COR-L47 (cell line): Measurements from ENCODE around the gene IGFBP3.
A peak's percentile ranks its signal among the peaks of the same experiment; 100 is the strongest.

Experiments used
- DNase-seq: peaks from one replicate; lab custom pipeline; 2025; lab: John Stamatoyannopoulos, UW

IGFBP3 gene

DNA sequence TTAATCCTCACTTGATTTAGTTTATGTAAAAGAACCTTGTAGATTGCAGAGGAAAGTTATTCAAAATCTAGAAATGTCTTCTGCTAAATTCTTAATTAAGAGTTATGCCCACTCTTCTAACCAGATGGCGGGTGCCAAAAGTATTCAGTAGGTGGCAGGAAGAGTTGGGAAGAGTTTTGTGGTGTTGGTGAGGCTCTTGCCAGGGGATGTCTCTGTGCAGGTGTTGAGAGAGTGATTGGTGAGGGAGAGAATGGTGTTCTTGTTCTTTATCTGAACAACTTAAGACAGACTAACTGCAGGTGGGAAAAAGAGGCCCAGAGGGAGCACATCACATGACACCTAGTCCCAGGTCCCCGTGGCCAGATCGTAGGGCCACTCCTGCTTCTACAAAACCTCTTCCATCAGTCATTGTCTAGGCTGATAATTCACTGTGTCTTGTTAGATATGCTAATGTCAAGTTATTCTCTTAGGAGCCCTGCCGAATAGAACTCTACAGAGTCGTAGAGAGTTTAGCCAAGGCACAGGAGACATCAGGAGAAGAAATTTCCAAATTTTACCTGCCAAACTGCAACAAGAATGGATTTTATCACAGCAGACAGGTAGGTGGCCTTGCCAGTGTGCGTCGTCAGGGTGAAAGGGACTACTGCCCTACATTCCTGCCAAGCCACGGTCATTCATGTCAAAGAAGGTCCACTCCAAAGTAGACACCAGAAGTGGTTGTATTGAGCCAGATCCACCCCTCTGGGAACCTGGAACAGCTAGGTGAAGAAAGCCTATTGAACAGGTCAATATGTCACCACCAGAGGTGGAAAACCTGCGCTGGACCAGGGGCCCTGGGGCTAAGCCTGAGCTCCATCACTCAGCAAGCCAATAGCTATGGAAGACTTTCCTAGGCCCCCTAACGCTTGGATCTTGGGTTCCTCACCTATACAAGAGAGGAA is 29.3 kb downstream of the IGFBP3 start:
- DNase-seq: no peak

GRCh38 chr7:45890902-45891461 is 30.1 kb downstream of the IGFBP3 start:
- peak; percentile 26 for DNase-seq

- DNase-seq: no peak
Measured at GRCh38 chr7:45890125-45890901, 30.8 kb downstream of the IGFBP3 start.

- peak; percentile 11 for DNase-seq
Measured at GRCh38 chr7:45889367-45890067, 31.6 kb downstream of the IGFBP3 start.

DNA sequence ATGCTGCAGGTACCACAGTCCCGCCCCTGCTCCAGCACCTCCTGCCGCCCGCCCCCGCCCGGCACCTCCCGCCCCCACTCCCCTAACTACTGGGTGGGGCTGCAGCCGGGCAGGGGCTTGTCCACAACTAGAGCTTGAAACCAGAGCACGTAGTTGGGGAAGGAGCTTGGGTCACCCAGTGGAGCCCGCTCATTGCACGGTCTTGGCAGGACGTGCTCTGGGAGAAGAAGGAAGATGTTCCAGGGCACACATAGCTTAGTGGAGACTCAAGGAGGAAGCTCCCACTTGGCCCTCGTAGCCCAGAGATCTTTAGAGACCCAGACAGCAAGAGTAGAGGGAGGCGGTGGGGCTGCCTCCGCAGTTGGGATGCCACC is 32.1 kb downstream of the IGFBP3 start:
- peak; percentile 45 for DNase-seq

DNA sequence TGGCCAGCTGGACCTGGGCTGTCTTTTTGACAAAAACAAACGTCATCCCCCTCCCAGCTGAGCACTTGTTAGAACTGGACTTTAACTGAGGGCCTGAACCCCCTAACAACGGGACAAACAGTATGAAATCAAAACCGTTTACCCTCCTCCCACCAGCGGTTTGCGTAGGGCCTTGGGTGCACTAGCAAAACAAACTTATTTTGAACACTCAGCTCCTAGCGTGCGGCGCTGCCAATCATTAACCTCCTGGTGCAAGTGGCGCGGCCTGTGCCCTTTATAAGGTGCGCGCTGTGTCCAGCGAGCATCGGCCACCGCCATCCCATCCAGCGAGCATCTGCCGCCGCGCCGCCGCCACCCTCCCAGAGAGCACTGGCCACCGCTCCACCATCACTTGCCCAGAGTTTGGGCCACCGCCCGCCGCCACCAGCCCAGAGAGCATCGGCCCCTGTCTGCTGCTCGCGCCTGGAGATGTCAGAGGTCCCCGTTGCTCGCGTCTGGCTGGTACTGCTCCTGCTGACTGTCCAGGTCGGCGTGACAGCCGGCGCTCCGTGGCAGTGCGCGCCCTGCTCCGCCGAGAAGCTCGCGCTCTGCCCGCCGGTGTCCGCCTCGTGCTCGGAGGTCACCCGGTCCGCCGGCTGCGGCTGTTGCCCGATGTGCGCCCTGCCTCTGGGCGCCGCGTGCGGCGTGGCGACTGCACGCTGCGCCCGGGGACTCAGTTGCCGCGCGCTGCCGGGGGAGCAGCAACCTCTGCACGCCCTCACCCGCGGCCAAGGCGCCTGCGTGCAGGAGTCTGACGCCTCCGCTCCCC is 32.7 kb downstream of the IGFBP3 start, which contains the start of gene IGFBP1:
Gene IGFBP1, plus strand, starts transcription at position 304 of the 808 bp plus-strand sequence. Its CDS starts 165 bp downstream, at position 469.
- no peak for DNase-seq

- no peak for DNase-seq
Measured at GRCh38 chr7:45886931-45887667, 34.0 kb downstream of the IGFBP3 start.

DNA sequence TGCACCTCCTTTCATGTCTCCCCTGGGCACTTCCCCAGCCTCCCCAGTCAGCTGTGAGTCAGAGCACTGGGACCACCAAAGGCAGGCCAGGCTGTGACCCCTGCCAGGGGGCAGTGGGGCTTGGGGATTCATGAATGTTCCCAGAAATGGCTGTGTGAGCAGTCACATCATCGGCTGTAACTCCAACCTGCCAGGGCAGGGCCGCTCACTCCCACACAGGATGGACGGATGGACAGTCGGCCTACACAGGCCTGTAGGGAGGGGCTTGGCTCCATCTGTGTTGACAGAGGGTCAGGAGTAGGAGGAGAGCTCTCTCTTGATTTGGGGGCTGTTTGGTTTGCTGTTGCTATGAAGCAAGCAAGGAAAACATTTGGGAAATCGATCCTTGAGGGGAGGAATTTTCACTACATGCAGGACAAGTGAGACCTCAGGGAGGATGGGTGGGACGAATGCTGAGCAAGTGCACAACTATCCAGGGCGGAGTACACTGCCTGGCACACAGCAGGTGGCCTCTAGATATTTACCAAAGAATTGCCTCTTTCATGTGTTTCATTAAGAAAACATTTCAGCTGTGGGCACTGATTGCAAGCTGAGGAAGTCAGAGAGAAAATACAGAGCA is 35.7 kb downstream of the IGFBP3 start:
- no peak for DNase-seq

DNA sequence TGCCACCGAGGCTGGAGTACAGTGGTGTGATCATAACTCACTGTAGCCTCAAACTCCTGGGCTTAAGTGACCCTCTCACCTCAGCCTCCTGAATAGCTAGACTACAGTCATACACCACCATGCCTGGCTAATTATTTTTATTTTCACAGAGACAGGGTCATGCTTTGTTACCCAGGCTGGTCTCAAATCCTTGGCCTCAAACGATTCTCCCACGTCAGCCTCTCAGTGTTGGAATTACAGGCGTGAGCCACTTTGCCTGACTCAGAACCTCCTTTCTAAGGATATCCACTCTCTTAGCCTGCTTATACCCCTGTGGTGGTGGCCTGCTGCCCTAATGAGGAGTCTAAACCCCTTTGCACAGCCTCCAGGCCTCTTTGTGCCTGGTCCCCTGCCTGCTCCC is 36.9 kb downstream of the IGFBP3 start:
- DNase-seq: no peak

GRCh38 chr7:45882465-45882810 is 38.6 kb downstream of the IGFBP3 start:
- peak; percentile 39 for DNase-seq

DNA sequence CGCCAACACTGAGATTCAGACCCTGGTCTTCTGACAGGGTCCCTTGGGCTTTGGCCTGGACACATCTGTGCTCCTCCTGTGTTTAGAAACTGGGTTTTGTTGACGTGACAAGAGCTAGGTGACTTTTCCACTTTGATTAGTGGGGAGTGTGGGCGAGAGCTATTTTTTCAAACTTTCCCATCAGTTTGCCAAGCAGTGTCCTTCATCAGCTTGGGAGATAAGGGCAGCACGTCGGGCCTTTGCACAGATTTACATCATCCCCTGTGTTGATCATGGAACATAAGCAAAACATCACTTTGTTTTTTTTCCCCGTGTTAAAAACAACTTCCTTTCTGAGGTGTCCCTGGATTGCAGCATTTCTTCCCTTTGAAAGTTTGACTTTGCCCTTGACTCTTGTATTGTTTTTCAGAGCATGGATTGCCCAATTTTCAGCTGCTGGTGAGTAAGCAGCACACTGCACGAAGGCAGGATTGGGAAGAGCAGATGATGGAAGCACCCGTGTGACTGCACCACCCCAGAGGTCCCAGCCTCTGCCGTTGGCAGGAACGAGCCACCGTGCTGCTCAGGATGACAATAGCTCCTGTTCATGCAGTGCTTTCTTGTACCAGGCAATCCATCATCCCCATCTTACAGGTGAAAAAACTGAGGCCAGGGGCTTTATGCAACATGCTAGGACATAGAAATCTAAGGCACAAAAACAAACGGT is 39.2 kb downstream of the IGFBP3 start:
- no peak for DNase-seq

DNA sequence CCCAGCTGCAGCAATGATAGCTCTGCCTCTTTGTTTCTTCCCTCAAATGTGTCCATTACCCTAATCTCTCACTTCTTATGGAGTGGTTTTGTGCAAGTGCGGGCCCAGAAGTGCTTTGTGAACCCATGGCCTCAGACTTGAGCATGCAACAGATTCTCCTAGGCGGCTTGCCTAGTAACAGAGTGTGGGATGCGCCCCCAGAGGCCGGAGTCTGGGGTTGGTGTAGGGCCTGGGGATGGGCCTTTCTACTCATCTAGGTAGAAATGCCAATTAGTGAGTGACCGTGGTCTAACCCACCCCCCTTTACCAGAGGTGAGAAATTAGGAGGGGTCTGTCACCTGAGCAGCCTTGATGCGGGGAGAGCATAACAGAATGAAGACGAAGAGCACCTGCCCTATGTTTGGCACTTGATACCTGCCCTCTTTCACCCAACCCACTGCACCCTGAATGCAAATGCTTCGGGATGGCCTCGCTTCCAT is 39.8 kb downstream of the IGFBP3 start:
- no peak for DNase-seq

DNA sequence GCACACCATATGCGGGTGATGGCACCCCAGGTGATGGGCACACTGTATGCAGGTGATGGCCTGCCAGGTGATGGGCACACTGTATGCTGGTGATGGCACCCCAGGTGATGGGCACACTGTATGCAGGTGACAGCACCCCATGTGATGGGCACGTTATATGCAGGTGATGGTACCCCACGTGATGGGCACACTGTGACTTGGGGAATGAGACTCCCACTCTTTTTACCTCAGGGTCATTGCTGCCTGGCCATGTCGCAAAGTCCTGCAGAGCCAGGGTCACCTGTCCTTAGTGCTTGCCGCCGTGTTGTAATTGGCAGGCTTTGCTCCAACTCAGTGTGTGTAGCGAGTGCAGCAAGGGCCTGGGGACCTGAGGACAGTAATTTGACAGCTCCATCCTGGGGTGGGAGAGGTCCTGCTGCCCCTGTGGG is 40.6 kb downstream of the IGFBP3 start:
- no peak for DNase-seq

- DNase-seq: no peak
Measured at GRCh38 chr7:45878457-45879144, 42.5 kb downstream of the IGFBP3 start.

DNA sequence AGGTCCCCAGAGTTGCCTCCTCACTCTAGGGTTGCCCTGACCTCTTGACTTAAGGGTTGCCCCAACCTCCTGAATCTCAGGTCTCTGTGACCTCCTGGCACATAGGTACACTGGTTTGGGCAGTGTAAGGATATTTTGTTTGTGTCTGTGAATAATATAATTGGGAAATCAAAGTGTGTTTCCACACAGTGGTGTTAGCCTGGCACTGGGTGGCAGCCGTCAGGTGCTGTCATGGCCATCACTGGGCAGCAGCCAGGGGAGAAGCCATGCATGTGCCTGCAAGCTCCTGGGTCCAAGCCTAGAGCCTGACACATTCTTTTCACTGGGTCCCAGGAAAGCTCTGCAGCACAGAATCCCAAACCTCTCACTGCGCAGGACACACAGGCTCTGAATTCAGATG is 44.6 kb downstream of the IGFBP3 start:
- no peak for DNase-seq

DNA sequence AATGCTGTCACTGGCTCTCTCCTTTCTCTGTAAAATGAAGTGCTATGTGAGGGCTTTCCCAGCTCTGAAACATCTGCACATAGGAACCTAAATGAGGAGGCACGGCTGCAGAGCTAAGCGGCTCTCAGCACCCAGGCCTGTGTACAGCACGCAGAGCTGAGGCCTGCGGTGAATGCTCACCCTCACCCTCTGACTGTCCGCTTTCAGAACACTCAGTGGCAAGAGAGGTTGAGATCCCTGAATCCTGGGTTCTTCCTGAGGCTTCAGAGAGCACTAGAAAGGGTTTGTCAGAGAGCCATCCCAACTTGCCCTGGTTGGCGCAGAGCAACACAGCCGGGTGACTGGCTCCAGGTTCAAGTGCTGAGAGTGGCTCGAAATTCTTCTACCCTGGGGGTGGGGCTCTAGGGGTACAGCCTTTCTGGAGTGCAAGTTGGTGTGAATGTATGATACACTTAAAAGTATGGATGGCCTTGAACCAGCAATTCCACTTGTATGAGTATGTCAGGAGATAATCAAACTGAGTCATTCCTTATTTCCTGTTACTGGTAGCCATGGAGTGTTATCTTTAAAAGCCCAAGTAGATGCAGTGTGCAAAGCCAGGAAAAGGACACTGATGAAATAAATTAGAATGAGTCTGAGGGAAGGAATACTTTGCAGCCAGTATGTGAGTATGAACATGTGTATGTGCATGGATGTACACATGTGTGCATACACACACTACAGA is 46.5 kb downstream of the IGFBP3 start:
- no peak for DNase-seq

- DNase-seq: peak; percentile 26
Measured at GRCh38 chr7:45873355-45873754, 47.7 kb downstream of the IGFBP3 start.

- no peak for DNase-seq
Measured at GRCh38 chr7:45873035-45873354, 48.1 kb downstream of the IGFBP3 start, which contains the start of gene CCDC201. TSS of gene CCDC201 (minus strand) at chr7:45873082. CDS start at chr7:45873007, 75 bp downstream.
